NCI-H460 (cell line): Measurements from ENCODE around the gene KCNQ4. TPM values are rescaled to one million over a fixed set of nuclear protein-coding genes. Genes with fewer than 3 reads are reported as not detected.

ENCODE experiments used
- DNase-seq: peaks from one replicate; pipeline ENCODE4 v3.0.0-alpha.2; 2016; ENCODE audit warnings: low read depth; ENCODE audit errors: extremely low read depth
- total RNA-seq: library from RNA; depleted of rRNA; stranded (reverse); fragments of >200 nt; shearing (Covaris generic); gene quantifications from 2 replicates; pipeline ENCODE4 v1.2.3, GENCODE V29; 2014

The KCNQ4 gene
- total RNA-seq, 1 experiment from 2014 or later = 0.74 TPM

- DNase-seq = no peak
These were observed 72.5 kb downstream of the KCNQ4 start for GRCh38 chr1:40856116-40856515.

GRCh38 chr1:40856656-40857302, 73.2 kb downstream of the KCNQ4 start:
- DNase-seq = no peak

- no peak for DNase-seq
These were observed 74.2 kb downstream of the KCNQ4 start for GRCh38 chr1:40857737-40858136.

- DNase-seq = no peak
These were observed 75.3 kb downstream of the KCNQ4 start for GRCh38 chr1:40858856-40859416.

GRCh38 chr1:40860706-40861223, 77.2 kb downstream of the KCNQ4 start:
- DNase-seq = no peak

- DNase-seq = no peak
These were observed 77.8 kb downstream of the KCNQ4 start for GRCh38 chr1:40861224-40862003.

- DNase-seq = peak; percentile 92
These were observed 78.6 kb downstream of the KCNQ4 start, which contains the start of gene CITED4 for GRCh38 chr1:40862008-40862863. CITED4 (minus strand) TSS chr1:40862363; CDS start chr1:40862127, 236 bp downstream.

- no peak for DNase-seq
These were observed 84.6 kb downstream of the KCNQ4 start for GRCh38 chr1:40868051-40868723.

- DNase-seq = no peak
These were observed 86.6 kb downstream of the KCNQ4 start for GRCh38 chr1:40870135-40870728.

GRCh38 chr1:40872276-40872675, 88.7 kb downstream of the KCNQ4 start:
- no peak for DNase-seq

- no peak for DNase-seq
These were observed 90.4 kb downstream of the KCNQ4 start for GRCh38 chr1:40873863-40874472.

- DNase-seq = no peak
These were observed 92.8 kb downstream of the KCNQ4 start for GRCh38 chr1:40876436-40876761.

GRCh38 chr1:40876891-40877290, 93.3 kb downstream of the KCNQ4 start:
- no peak for DNase-seq

GRCh38 chr1:40877698-40878097, 94.1 kb downstream of the KCNQ4 start:
- DNase-seq = peak; percentile 80

- DNase-seq = no peak
These were observed 95.3 kb downstream of the KCNQ4 start for GRCh38 chr1:40878906-40879305.

- DNase-seq = no peak
These were observed 96.0 kb downstream of the KCNQ4 start for GRCh38 chr1:40879482-40880175.

- DNase-seq = no peak
These were observed 97.4 kb downstream of the KCNQ4 start for GRCh38 chr1:40880813-40881549.
